NCI-H82 treated with DMSO at 0.1 percent for 48 hours (cell line): ENCODE data around the gene RSPH10B2.
"Not testable (repeated sequence)": the region's sequence is repeated elsewhere in the genome, so short reads cannot be mapped to it uniquely, and the experiment has no call there.

Experiments
- DNase-seq: peaks from one replicate; lab custom pipeline; 2025; ENCODE audit not compliant: unreplicated experiment; lab: John Stamatoyannopoulos, UW

Gene RSPH10B2

DNA sequence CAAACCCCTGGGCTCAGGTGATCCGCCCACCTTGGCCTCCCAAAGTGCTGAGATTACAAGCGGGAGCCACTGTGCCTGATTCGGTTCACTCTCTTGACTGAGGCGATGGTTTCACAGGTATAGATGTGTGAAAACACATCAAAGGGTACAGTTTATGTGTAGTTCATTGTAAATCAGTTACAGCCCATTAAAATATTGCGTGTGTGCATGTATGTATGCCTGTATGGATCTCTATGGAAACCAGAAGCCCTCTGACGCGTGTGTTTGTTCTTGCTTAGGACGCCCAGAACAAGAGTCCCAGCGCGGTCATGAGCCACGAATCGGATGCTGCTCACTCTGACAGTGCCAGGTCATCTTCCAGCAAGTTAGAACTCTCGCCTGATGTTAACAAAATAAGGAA lies 35.5 kb downstream of the RSPH10B2 start:
- not testable (repeated sequence) for DNase-seq

DNA sequence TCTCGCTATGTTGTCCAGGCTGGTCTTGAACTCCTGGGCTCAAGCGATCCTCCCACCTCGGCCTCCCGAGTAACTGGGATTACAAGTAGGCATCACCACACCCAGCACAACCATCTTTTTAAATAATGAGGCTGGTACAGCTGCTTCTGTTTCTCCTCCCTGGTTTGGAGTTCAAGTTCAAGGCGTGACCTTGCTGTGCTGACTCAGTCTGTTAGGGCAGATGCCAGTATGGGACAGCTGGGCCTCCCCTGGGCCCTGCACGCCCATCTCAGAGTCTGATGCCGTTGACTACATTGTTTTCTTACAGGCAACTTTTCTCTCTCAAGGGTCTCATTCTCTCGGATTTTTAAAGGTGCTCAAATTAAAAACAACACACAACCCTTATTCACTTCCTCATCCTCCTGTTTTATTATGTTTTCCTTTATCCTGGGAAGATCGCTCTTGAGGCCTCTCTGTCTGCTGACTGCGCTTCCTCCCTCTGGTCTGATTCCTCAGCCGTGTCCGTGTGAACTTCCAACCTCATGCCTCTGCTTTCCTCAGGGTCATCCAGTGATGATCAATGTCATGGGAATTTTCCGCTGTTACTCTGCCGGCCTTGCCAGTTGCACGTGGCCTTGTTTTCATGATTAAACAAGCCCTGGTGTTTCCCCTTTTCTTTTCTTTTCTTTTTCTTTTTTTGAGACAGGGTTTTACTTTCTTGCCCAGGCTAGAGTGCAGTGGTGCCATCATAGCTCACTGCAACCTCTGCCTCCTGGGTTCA lies 38.4 kb downstream of the RSPH10B2 start:
- DNase-seq = not testable (repeated sequence)

DNA sequence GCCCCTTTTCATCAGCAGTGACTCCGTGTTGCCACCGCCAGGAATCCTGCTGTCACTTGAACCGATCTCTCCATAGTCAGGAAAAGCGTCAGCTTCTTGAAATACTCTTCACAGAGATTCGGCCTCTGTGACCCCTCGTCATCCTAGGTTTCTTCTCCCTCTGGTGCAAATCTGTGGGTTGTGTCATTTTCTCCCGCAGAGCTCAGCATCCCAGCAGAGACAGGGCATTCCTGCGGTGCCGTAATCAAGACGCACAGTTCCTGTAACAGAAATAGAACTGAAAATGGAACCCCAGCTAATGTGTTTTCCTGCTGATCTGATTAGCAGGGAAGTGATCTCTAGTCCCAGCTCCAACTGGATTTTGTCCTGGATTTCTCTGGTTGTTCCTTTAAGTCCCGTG lies 40.4 kb downstream of the RSPH10B2 start:
- not testable (repeated sequence) for DNase-seq

DNA sequence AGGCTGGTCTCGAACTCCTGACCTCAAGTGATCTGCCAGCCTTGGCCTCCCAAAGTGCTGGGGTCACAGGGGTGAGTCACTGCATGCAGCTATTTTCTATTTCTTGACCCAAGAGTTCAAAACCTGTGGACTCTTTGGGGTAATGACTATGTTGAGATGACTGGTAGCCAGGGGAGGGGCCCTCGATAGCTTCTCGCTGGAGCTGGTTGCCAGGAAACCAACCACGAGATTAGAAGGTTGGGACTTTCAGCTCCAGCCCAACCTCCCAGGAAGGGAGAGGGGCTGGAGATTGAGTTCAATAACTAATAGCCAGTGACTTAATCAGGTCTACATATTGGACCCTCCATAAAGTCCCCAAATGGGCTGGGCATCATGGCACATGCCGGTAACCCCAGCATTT lies 43.3 kb downstream of the RSPH10B2 start:
- not testable (repeated sequence) for DNase-seq

DNA sequence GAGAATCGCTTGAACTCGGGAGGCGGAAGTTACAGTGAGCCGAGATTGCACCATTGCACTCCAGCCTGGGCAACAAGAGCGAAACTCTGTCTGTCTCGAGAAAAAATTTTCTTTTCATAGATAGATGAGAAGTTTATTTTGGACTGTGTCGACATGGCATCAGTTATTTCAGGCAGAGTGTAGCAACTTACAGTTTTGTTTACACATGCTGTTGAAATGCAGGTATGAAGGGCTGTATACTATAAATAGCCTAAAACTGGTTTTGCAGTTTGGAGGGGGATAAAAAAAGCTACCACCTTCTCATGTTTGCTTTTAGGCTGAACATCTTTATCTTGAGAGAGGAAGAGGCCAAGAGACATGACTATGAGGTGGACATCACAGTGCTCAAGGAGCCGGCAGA lies 44.1 kb downstream of the RSPH10B2 start:
- DNase-seq = not testable (repeated sequence)

DNA sequence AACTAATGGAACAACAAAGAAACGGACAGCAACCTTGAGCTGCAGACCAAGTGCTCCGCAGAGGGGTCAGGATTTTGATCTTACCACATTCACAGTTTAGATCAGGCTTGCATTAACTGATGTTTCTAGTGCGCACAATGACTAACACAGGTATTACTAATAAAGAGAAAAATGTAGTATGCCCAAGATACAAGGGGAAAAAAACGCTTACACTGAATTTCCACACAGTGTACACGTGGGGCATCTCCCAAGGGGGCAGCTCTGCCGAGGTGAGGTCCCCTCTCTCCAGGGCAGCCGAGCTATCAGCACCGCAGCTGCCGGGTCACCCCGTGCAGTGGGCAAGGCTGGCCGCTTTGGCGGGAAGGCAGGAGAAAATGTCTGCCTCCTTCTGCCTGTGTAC lies 46.0 kb downstream of the RSPH10B2 start:
- not testable (repeated sequence) for DNase-seq

DNA sequence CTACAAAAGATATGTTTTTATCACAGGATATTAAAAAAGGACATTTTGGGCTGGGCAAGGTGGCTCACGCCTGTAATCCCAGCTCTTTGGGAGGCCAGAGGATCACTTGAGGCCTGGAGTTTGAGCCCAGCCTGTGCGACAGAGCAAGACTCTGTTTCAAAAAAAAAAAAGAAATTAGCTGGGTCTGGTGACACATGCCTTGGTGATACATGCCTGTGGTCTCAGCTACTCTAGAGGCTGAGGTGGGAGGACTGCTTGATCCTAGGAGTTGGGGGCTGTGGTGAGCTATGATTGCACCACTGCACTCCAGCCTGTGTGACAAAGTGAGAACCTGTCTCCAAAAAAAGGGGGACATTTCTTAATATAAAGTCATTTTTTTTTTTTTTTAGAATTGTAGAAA lies 46.4 kb downstream of the RSPH10B2 start:
- DNase-seq = not testable (repeated sequence)

DNA sequence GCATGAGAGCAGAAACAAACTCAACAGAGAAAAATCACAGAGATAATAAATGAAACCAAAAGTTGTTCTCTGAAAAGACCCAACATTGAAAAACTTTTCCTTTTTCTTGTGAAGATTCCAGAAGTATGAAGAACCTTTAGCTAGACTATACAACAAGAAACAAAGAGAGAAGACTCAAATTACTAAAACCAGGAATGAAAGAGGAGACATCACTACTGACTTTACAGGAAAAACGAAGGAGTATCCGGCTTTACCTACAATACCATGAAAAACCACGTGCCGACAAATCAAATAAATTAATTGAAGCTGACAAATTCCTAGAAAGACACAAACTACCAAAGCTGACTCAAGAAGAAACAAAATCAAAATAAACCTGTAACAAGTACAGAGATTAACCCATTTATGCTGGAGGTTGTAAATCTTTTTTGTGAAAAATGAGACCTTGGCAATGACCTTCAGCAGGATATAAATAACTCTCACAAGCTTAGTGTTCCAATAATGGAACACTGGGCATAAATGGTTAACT lies 53.6 kb downstream of the RSPH10B2 start:
- DNase-seq = not testable (repeated sequence)

DNA sequence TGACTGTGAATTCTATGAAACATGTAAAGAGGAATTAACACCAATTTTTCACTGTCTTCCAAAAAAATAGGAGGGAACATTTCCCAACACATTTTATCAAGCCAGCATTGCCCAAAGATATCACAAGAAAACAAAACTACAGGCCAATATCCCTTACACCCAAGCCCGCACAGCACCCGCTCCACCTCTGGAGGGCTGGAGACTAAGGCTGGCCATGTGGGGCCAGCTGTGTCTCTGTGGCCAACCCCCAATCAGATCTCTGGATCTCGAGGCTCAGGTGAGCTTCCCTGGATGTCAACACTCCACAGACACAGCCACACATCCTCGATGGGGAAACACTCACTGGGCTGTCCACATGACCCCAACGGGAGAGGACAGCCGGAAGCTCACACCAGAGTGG lies 54.1 kb downstream of the RSPH10B2 start:
- DNase-seq = not testable (repeated sequence)

DNA sequence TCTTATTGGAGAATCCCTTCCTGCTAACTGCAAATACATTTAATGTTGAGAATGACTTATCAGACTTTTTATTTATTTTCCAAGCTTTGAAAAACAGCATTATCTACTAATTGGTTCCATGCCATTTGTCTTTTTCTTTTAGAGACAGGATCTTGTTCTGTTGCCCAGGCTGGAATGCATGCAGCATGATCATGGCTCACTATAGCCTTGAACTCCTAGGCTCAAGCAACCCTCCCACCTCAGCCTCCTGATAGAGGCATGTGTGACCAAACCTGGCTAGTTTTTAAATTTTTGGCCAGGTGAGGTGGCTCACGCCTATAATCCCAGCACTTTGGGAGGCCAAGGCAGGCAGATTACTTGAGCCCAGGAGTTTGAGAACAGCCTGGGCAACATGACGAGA lies 59.1 kb downstream of the RSPH10B2 start:
- DNase-seq = not testable (repeated sequence)

DNA sequence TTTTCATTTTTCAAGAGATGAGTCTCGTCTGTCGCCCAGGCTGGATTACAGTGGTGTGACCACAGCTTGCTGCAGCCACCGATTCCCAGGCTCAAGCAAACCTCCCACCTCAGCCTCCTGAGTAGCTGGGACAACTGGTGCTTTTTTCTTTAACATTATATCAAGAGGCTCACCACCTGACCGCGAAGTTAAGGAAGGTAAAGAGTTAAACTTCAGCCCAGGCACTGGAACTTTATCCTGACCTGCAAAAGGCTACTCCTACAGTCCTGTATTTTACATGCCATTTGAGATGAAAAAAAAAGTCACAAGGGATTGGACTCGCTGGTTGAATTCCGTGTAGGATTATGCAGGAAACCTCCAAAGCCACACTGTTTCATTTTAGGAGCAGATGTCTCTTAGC lies 61.6 kb downstream of the RSPH10B2 start:
- DNase-seq = not testable (repeated sequence)

DNA sequence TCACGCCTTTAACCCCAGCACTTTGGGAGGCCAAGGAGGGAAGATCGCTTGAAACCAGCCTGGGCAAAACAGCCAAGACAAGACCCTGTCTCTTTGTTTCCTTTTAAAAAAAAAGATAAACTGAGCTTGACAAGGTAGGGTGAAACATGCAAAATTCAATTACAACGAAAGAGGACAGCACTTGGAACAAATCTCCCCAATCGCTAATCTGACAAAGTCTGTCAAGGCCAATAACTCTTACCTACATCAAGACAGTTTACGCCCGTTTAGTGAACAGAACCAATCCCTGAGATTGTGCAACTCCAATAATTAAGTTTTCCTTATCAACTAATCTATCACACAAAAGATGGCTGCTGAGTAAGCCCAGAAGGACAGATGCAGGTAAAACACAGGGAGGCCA lies 67.7 kb downstream of the RSPH10B2 start:
- DNase-seq = not testable (repeated sequence)

DNA sequence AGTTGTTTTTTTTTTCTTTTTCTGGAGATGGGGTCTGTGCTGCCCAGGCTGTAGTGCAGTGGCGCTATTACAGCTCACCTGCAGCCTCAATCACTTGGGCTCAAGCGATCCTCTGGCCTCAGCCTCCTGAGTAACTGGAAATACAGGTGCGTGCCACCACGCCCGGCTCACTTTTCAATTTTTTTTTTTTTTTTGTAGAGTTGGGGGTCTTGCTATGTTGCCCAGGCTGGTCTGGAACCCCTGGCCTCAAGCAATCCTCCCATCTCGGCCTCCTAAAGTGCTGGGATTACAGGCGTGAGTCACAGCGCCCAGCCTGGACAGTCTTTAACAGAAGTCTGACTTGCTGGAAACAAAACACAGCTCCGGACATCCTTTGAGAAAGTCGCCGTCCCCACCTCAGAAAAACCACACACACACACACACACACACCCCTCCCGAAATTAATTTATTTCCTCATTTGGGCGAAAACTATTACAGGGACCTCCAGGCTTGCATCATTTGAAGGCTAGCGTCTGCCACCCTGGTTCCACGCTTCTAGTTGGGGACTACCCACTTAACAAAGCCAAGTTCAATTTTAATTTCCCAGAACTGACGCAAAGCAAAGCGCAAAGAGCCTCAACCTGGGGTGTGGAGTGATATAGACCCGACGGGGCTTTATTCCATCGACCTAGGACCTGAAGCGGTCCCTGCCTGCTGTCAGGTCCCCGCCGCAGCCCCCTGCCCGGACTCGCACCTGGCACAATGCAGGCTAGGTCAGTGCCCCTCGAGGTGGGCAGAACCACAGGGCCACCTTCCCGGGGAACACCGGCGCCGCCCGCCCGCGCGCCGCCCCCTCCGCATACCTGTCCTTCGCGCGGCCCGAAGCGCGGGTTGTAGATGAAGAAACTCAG lies 71.6 kb downstream of the RSPH10B2 start:
- not testable (repeated sequence) for DNase-seq

DNA sequence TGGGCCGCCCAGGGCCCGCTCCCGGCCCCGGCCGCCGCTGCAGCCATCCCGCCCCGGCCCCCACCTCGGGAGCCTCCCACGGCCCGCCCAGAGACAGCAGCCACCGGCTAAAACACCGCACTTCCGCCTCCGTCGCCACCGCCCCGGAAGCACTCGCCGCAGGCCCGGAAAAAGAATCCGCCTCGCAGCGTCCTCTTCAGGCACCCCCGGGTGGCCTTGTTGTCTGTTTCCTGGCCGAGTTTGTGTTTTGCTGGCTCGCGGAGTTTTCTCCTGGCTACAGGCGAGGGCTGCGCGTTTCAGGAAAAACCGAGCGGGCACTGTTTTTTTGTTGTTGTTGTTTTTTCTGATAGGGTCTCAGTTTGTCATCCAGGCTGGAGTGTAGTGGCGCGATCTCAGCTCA lies 72.2 kb downstream of the RSPH10B2 start, which contains the start of gene CCZ1B:
Gene CCZ1B, minus strand, starts transcription at position 125 of the 400 bp plus-strand sequence. Its CDS starts 78 bp downstream, at position 47.
- DNase-seq = peak; percentile 41

DNA sequence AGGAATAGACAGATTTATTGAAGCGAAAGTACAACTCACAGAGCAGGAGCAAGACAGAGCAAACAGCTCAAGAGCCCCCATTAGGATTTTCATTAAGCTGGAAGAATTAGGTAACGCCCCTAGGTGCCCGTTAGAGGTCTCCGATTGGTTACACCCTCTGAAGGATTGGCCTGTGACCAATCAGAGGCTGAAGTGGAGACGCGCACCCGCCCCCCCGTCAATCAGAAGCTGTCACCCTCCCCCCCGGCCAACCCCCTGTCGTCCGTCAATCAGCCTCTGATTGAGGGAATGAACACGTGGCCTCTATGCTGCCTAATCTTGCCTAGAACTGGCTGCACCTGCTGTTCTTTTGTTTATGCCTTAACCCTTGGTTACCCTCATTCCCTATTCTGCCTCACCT lies 73.3 kb downstream of the RSPH10B2 start:
- DNase-seq = peak; percentile 77

DNA sequence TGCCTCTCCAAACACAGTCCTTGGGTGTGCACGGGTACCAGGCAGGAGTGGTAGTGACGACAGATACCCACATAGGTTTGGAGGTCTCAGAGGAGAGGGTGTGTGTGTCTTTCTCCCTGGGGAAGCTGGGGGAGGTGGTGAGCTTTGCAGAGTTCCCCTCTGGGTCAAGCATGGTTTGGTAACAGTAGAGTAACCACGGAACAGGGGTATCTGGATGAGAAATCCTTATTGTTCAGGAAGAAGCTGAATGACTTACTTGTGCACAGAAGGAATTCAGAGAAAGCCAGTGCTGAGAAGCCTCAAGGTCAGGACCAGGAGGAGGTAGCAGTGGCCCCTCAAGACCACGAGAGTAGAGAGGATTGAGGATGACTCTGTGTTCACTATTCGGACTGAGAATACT lies 75.7 kb downstream of the RSPH10B2 start:
- not testable (repeated sequence) for DNase-seq

DNA sequence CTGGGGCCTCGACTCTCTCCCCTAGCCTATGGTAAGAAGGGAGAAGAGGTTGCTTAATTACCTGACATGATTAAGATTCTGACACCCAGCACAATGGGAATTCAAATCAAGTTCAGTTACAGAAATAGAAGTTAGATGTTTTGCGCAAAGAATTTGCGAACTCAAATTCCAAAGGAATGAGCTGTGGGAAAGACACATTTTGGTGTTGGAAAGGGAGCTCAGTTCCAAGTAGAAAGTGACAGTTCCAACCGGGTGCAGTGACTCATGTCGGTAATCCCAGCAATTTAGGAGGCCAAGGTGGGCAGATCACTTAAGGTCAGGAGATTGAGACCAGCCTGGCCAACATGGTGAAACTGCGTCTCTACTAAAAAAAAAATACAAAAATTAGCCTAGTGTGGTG lies 76.1 kb downstream of the RSPH10B2 start:
- not testable (repeated sequence) for DNase-seq

DNA sequence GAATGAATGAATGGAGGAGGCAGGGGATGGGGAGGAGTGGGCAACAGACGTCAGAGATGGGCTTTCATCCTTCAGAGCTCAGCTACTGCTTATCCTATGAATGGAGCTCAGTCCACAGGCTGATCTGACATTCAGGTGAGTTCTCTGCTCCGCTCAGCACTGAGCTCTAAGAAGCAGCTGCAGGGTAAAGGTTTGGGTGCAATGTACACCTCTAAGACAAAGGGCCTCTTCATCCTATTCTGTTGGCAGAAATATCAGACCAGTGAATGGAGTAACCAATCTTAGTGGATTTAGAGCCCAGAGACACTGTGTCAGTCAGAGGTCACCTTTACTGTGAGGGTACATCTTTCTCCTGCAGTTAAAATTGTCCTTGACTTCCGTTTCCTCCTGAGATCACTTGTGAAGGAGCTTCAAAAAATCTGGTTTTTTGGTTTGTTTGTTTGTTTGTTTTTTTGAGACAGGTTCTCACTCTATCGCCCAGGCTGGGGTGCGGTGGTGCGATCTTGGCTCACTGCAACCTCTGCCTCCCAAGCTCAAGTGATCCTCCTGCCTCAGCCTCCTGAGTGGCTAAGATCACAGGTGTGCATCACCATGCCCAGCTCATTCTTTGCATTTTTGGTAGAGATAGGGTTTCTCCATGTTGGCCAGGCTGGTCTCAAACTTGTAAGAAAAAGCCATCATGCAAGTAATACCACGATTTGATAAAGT lies 77.3 kb downstream of the RSPH10B2 start:
- no peak for DNase-seq

DNA sequence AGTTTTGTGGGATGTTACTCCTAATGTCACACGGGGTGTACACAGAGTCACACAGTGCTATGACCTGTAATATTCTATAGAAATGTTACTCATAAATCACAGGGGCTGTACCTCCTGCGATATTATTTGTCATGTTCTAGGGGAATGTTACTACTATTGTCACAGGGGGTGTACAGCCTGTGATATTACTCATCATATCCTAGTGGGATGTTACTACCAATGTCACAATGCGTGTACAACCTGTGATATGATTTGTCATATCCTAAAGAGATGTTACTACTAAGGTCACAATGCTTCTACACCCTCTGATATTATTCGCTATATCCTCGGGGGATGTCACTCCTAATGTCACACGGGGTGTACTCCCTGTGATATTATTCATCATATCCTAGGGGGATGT lies 79.7 kb downstream of the RSPH10B2 start:
- DNase-seq = no peak

DNA sequence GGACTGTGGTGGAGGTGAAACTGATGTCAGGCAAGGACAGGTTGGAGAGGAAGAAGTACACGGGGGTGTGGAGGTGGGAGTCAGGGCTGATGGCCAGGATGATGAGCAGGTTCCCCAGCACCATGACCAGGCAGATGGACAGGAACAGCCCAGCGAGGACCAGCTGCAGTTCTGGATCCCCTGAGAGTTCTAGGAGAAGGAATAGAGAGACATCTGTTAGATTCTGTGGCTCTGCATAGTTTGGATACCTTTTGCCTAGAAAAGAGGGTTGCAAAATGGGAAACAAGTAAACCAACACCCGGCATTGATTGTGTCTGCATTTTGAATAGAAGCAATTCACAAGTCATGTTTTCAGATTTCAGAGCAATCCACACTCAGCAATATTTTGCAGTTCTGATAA lies 81.6 kb downstream of the RSPH10B2 start:
- DNase-seq = not testable (repeated sequence)

DNA sequence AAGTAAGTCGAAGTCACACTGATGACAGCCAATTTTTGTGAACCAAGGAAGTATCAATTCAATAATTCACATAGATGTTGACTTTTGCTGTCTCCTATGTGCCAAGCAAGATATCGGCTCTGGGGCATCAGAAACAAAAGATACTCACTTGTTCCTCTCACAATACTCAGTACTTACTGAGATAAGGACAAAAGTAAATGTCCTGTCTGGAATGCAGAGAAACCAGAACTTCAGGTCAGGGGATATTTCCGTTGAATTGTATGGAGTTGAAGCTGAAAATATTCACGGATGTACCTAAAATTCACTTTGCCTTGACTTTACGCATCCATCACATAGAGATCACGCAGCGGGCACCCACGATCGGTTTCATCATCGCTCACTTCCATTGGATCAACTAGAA lies 83.2 kb downstream of the RSPH10B2 start:
- DNase-seq = not testable (repeated sequence)
